HepG2 (cell line): Measurements from ENCODE around the gene SPACDR. TPM values are rescaled to one million over a fixed set of nuclear protein-coding genes. Genes with fewer than 3 reads are reported as not detected.

ENCODE experiments used
- ADNP ChIP-seq: sonication (generic); formaldehyde crosslinking; IDR thresholded peaks from 2 replicates; pipeline ENCODE4 v1.4.0; 2020; ENCODE audit warnings: missing genetic modification reagents
- BRD4 ChIP-seq: sonication (generic); formaldehyde crosslinking; IDR thresholded peaks from 2 replicates; pipeline ENCODE4 v1.4.0; 2020; ENCODE audit warnings: missing genetic modification reagents
- DDIT3 ChIP-seq: sonication (generic); formaldehyde crosslinking; IDR thresholded peaks from 2 replicates; pipeline ENCODE4 v1.4.0; 2020; ENCODE audit warnings: mild to moderate bottlenecking, missing genetic modification reagents
- EP300 ChIP-seq, 3 experiments: sonication (generic) in 1 of 3; formaldehyde crosslinking in 1 of 3; IDR thresholded peaks; 2 replicates each; pipeline versions ENCODE4 v1.5.1 to v1.6.1; 2011 to 2020; ENCODE audit warnings: low read depth in 2 of 3, low read length in 2 of 3, borderline replicate concordance in 1 of 3, improper control_type of control experiment in 1 of 3, mild to moderate bottlenecking in 1 of 3, missing genetic modification reagents in 1 of 3, moderate library complexity in 1 of 3
- FOXA1 ChIP-seq, 2 experiments: fragments of 450-650 bp in 1 of 2; sonication (generic) in 1 of 2; formaldehyde crosslinking in 1 of 2; IDR thresholded peaks; 2 replicates each; pipeline versions ENCODE4 v1.4.0 to v1.6.1; 2016 to 2020; ENCODE audit warnings: missing genetic modification reagents in 1 of 2
- GPN1 ChIP-seq: sonication (generic); formaldehyde crosslinking; IDR thresholded peaks from 2 replicates; pipeline ENCODE4 v1.5.1; 2020; ENCODE audit warnings: missing genetic modification reagents, borderline replicate concordance
- HOXA7 ChIP-seq: sonication (generic); formaldehyde crosslinking; IDR thresholded peaks from 2 replicates; pipeline ENCODE4 v1.8.1; 2022; ENCODE audit warnings: mild to moderate bottlenecking, missing genetic modification reagents, moderate library complexity
- JUN ChIP-seq: sonication (generic); formaldehyde crosslinking; IDR thresholded peaks from 2 replicates; pipeline ENCODE4 v1.4.0; 2020; ENCODE audit warnings: mild to moderate bottlenecking, missing genetic modification reagents
- KLF9 ChIP-seq: IDR thresholded peaks from 2 replicates; pipeline ENCODE4 v1.6.1; 2016; ENCODE audit warnings: low read depth
- MED13 ChIP-seq: sonication (generic); formaldehyde crosslinking; IDR thresholded peaks from 2 replicates; pipeline ENCODE4 v1.5.0; 2020; ENCODE audit warnings: missing genetic modification reagents
- PLRG1 ChIP-seq: fragments of 450-650 bp; conservative IDR thresholded peaks from 2 replicates; pipeline ENCODE4 v1.6.1; 2016
- SATB2 ChIP-seq: sonication (generic); formaldehyde crosslinking; IDR thresholded peaks from 2 replicates; pipeline ENCODE4 v1.5.0; 2020; ENCODE audit warnings: missing genetic modification reagents
- SMAD3 ChIP-seq: sonication (generic); formaldehyde crosslinking; IDR thresholded peaks from 2 replicates; pipeline ENCODE4 v1.4.0; 2020; ENCODE audit warnings: missing genetic modification reagents
- SOX5 ChIP-seq: IDR thresholded peaks from 2 replicates; pipeline ENCODE4 v1.6.1; 2016; ENCODE audit warnings: borderline replicate concordance
- TAF1 ChIP-seq: sonication (generic); formaldehyde crosslinking; IDR thresholded peaks from 2 replicates; pipeline ENCODE4 v1.4.0; 2020; ENCODE audit warnings: missing genetic modification reagents
- TMF1 ChIP-seq: sonication (generic); formaldehyde crosslinking; IDR thresholded peaks from 2 replicates; pipeline ENCODE4 v1.8.1; 2022; ENCODE audit warnings: low read depth, missing genetic modification reagents
- ZBTB20 ChIP-seq: sonication (generic); formaldehyde crosslinking; IDR thresholded peaks from 2 replicates; pipeline ENCODE4 v1.8.1; 2023; ENCODE audit warnings: missing genetic modification reagents, low read depth, mild to moderate bottlenecking, borderline replicate concordance
- ZBTB34 ChIP-seq: sonication (generic); formaldehyde crosslinking; IDR thresholded peaks from 2 replicates; pipeline ENCODE4 v1.8.0; 2022; ENCODE audit warnings: mild to moderate bottlenecking, missing genetic modification reagents
- ZNF256 ChIP-seq: sonication (generic); formaldehyde crosslinking; conservative IDR thresholded peaks from 2 replicates; pipeline ENCODE4 v1.4.0; 2020; ENCODE audit warnings: missing genetic modification reagents
- ZNF468 ChIP-seq: sonication (generic); formaldehyde crosslinking; IDR thresholded peaks from 2 replicates; pipeline ENCODE4 v1.8.0; 2022; ENCODE audit warnings: mild to moderate bottlenecking, moderate library complexity, missing genetic modification reagents
- ZNF576 ChIP-seq: sonication (generic); formaldehyde crosslinking; IDR thresholded peaks from 2 replicates; pipeline ENCODE4 v1.4.0; 2020; ENCODE audit warnings: mild to moderate bottlenecking, missing genetic modification reagents
- ZNF577 ChIP-seq: sonication (generic); formaldehyde crosslinking; IDR thresholded peaks from 2 replicates; pipeline ENCODE4 v1.4.0; 2020; ENCODE audit warnings: mild to moderate bottlenecking, low read depth, missing genetic modification reagents, borderline replicate concordance
- ZNF609 ChIP-seq: sonication (generic); formaldehyde crosslinking; IDR thresholded peaks from 2 replicates; pipeline ENCODE4 v1.4.0; 2020; ENCODE audit warnings: mild to moderate bottlenecking, missing genetic modification reagents, borderline replicate concordance
- polyA plus RNA-seq, 8 experiments: library from polyadenylated mRNA; depleted of rRNA in 3 of 8; stranded (reverse) in 7 of 8; unstranded in 1 of 8; fragments of >200 nt; fragmentation: Illumina TruSeq in 4 of 8; extraction: Trizol in 4 of 8; gene quantifications; 2 replicates each; pipeline versions ENCODE4 v1.2.1 to v1.2.3, GENCODE V29; 2011 to 2016; ENCODE audit warnings: low read depth in 4 of 8, missing spikeins in 1 of 8, mixed read lengths in 1 of 8; ENCODE audit not compliant: insufficient read depth in 1 of 8
- total RNA-seq, 5 experiments: library from RNA; depleted of rRNA; stranded (reverse); fragments of >200 nt; fragmentation: Illumina TruSeq; extraction: Trizol; gene quantifications; 2 replicates each; pipeline ENCODE4 v1.2.3, GENCODE V29; 2016; ENCODE audit warnings: low read depth in 1 of 5

The SPACDR gene
- total and polyA plus RNA-seq, 2 of the 13 experiments (the other 11 are each of a cell fraction or from before 2014, with no cell fraction given) = 0.41 TPM; not detected in 1

GRCh38 chr7:100444311-100445278, 19.5 kb downstream of the SPACDR start (continued):
- peak; percentile 83; the same call in 1 of the 2 replicates for TF ChIP-seq ZBTB20 (CRISPR knock-in tag)
- peak; percentile 67 for TF ChIP-seq TAF1 (CRISPR knock-in tag)
- TF ChIP-seq ZNF468 (CRISPR knock-in tag) = no peak
- no peak for TF ChIP-seq BRD4 (CRISPR knock-in tag)
- TF ChIP-seq PLRG1 = no peak
- TF ChIP-seq ADNP = no peak
- peak; percentile 79; the same call in 1 of the 2 replicates for TF ChIP-seq ZBTB34
- no peak for TF ChIP-seq ZNF577 (CRISPR knock-in tag)
- TF ChIP-seq FOXA1 (IDR thresholded peaks at IDR 0.05) = no peak
- peak; percentile 49 for TF ChIP-seq FOXA1 (CRISPR knock-in tag; IDR thresholded peaks at IDR 0.05)
- no peak for TF ChIP-seq TMF1 (CRISPR knock-in tag)
- no peak for TF ChIP-seq MED13 (CRISPR knock-in tag)
- no peak for TF ChIP-seq SATB2 (CRISPR knock-in tag)
- TF ChIP-seq JUN (CRISPR knock-in tag) = peak; percentile 100
- no peak for TF ChIP-seq HOXA7 (CRISPR knock-in tag)
- peak; percentile 100 for TF ChIP-seq SOX5 (CRISPR knock-in tag)
- TF ChIP-seq KLF9 (CRISPR knock-in tag) = 0 out of 2 replicates have a peak, but pooled peaks have one; percentile 75
- no peak for TF ChIP-seq ZNF576
- TF ChIP-seq EP300 (IDR thresholded peaks at IDR 0.05; ENCODE audit: low read depth in 2 of 2, low read length in 2 of 2) = peak in 1 of 2 experiments; percentile 82; a peak in 3 of 4 replicates
- TF ChIP-seq EP300 (CRISPR knock-in tag; IDR thresholded peaks at IDR 0.05; ENCODE audit: borderline replicate concordance) = peak; percentile 95
- no peak for TF ChIP-seq ZNF256 (CRISPR knock-in tag)
- TF ChIP-seq GPN1 (CRISPR knock-in tag) = no peak; the same call in 1 of the 2 replicates
- no peak for TF ChIP-seq DDIT3 (CRISPR knock-in tag)
- peak; percentile 89 for TF ChIP-seq ZNF609 (CRISPR knock-in tag)
- peak; percentile 23; the same call in 1 of the 2 replicates for TF ChIP-seq SMAD3 (CRISPR knock-in tag)
